Transverse colon (tissue), 4 donors: ENCODE data around the gene DNAJA4. TPM values are rescaled to one million over a fixed set of nuclear protein-coding genes. Genes with fewer than 3 reads are reported as not detected.

Source experiments
- DNase-seq: peaks from one replicate; pipeline ENCODE4 v3.0.0-alpha.2; 2019
- H3K27ac ChIP-seq, 4 donors: fragments of 200-600 bp; sonication (generic); 2 replicates each; pipeline ENCODE4 v1.5.1; 2016 to 2018; ENCODE audit warnings: inconsistent platforms in 4 of 4
- H3K27me3 ChIP-seq: fragments of 200-600 bp; sonication (generic); 2 replicates; pipeline ENCODE4 v1.5.1; 2017; ENCODE audit warnings: inconsistent platforms
- H3K36me3 ChIP-seq, 4 donors: fragments of 200-600 bp; sonication (generic); 2 replicates each; pipeline ENCODE4 v1.5.1; 2017 to 2019; ENCODE audit warnings: inconsistent platforms in 4 of 4
- H3K4me1 ChIP-seq, 4 donors: fragments of 200-600 bp; sonication (generic); 2 replicates each; pipeline ENCODE4 v1.5.1; 2017 to 2020; ENCODE audit warnings: inconsistent platforms in 4 of 4
- H3K4me3 ChIP-seq, 4 donors: fragments of 200-600 bp; sonication (generic); 1 replicate in 1 of 4; 2 replicates in 3 of 4; pipeline versions ENCODE4 v1.5.1 to v1.6.1; 2017 to 2019; ENCODE audit warnings: inconsistent platforms in 4 of 4
- H3K9me3 ChIP-seq, 2 donors: fragments of 200-600 bp; sonication (generic); 2 replicates each; pipeline ENCODE4 v1.5.1; 2017 to 2019; ENCODE audit warnings: inconsistent platforms in 2 of 2
- EP300 ChIP-seq: sonication (generic); formaldehyde crosslinking; IDR thresholded peaks from one replicate; pipeline ENCODE4 v1.6.1; 2017; ENCODE audit warnings: antibody characterized with exemption, low read depth
- POLR2A ChIP-seq: fragments of 450-650 bp; IDR thresholded peaks from one replicate; pipeline ENCODE4 v1.6.1; 2016; ENCODE audit warnings: antibody characterized with exemption, mild to moderate bottlenecking, moderate library complexity
- POLR2AphosphoS5 ChIP-seq, 3 donors: sonication (generic); formaldehyde crosslinking; IDR thresholded peaks; one replicate each; pipeline ENCODE4 v1.6.1; 2016; ENCODE audit warnings: antibody characterized with exemption in 3 of 3
- WGBS, 2 donors: methylation state at CpG; one replicate each; pipeline ENCODE4 v1.1.5; 2018; ENCODE audit warnings: low coverage in 1 of 2; 5-methylcytosine and 5-hydroxymethylcytosine counted together
- in situ Hi-C, 4 donors: fragments of 200-750 bp; cut with MboI; loops; one replicate each; pipeline versions ENCODE4 v1.15.0 to v1.15.1; 2017; ENCODE audit warnings: low sequenced_read_pairs in 3 of 4, low pct_ligation_motif_present in 1 of 4, low pct_unique_long_range_greater_than_20kb in 1 of 4
- intact Hi-C: fragments of 100-400 bp; cut with DNase I; formaldehyde crosslinking; loops from one replicate; pipeline ENCODE4 v1.15.1; 2023; ENCODE audit warnings: low total_unique reads
- total RNA-seq, 4 donors: library from RNA; depleted of rRNA; stranded (reverse); fragments of >200 nt; gene quantifications; one replicate each; pipeline ENCODE4 v1.1.0, GENCODE V29; 2016
- TF ChIP-seq, protein P1 (sequence below), 5 experiments: fragments of 200-600 bp in 3 of 5; fragments of 450-650 bp in 2 of 5; sonication (generic) in 3 of 5; IDR thresholded peaks; 1 replicate in 2 of 5; 2 replicates in 3 of 5; pipeline ENCODE4 v1.5.1; 2016 to 2017; ENCODE audit warnings: antibody characterized with exemption in 5 of 5, inconsistent platforms in 3 of 5, mild to moderate bottlenecking in 2 of 5, moderate library complexity in 1 of 5

The DNAJA4 gene
- total RNA-seq, 4 donors from 2014 or later: 34.9 to 69.9 (median 42.5) TPM

DNA sequence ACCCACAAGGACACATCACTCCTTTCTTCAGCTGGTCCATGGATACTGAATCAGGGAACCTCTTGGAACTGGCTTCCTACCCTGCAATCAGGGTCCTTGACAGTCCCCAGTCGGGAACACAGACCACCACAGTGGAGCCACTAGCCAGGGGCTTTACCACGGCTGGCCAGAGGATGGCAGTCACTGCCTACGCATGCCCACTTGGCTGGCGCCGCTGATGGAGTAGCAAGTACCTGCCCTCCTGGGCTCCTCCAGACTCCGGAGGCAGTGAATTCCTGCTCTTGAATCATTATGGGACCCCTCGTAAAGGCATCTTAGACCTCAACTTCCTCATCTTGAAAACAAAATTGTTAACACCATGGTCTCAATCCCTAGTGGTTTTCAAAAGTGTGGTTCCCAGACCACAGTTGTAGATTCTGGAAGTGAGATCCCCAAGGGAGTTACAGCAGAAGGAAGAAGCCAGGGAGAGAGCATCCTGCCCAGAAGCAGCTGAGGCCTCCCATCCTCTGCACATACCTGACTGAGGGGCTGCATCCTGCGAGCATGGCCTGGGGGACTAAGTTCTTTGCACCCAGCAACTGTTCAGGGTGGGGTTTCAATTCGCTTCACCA is 44.2 kb downstream of the DNAJA4 start:
- WGBS, 2 donors: 20 to 40% methylated on average over 2 to 9 of the region's 9 CpGs
- TF ChIP-seq POLR2AphosphoS5 (IDR thresholded peaks at IDR 0.05): no peak
- TF ChIP-seq, protein P1, sequence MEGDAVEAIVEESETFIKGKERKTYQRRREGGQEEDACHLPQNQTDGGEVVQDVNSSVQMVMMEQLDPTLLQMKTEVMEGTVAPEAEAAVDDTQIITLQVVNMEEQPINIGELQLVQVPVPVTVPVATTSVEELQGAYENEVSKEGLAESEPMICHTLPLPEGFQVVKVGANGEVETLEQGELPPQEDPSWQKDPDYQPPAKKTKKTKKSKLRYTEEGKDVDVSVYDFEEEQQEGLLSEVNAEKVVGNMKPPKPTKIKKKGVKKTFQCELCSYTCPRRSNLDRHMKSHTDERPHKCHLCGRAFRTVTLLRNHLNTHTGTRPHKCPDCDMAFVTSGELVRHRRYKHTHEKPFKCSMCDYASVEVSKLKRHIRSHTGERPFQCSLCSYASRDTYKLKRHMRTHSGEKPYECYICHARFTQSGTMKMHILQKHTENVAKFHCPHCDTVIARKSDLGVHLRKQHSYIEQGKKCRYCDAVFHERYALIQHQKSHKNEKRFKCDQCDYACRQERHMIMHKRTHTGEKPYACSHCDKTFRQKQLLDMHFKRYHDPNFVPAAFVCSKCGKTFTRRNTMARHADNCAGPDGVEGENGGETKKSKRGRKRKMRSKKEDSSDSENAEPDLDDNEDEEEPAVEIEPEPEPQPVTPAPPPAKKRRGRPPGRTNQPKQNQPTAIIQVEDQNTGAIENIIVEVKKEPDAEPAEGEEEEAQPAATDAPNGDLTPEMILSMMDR (IDR thresholded peaks at IDR 0.05): peak; percentile 74 to 92 (median 86)
- Histone ChIP-seq H3K4me3 (no peak overlapping the region), H3K27ac (no peak overlapping the region), H3K27me3 (peaks cover 15% of the 10 kb centered on the region), H3K4me1 (peaks cover 0 to 9% (median 0%) of the 10 kb centered on the region in 4 donors), H3K36me3 (no peaks in the 10 kb centered on the region), H3K9me3 (no peaks in the 10 kb centered on the region)
- in situ Hi-C loops (no loop called here), intact Hi-C loops (loop anchor here (2.0 to 5.0 kb wide), 3 partner anchors 114 to 174 kb away; partner anchors contain the start of gene IREB2)
- DNase-seq: peak; percentile 81

DNA sequence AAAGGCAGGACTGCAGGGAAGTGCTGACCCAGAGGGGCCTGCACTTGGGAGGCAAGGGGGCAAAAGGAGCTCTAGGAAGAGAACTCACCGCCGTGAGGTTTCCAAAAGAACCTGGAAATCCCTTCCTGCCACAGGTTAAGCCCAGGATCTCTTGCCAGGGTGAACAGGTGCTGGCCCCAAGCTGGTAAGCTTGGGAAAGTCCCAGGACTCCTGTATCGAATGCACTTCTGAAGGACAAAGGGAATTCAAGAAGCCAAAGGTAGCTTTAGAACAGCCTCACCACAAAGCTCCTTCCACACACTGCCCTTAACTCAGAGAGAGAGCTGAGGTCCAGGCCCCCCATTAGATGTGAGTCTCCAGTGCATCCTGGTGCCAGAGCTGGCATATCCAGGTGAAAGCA is 46.9 kb downstream of the DNAJA4 start:
- in situ Hi-C loops: loop anchor here (10.0 kb wide), 2 partner anchors 104 to 114 kb away; no protein-coding TSS in a partner anchor
- Histone ChIP-seq H3K4me1 (peaks cover 3 to 18% (median 6%) of the 10 kb centered on the region in 4 donors), H3K9me3 (no peaks in the 10 kb centered on the region), H3K27ac (no peak overlapping the region), H3K4me3 (no peak overlapping the region), H3K27me3 (peaks cover 5% of the 10 kb centered on the region), H3K36me3 (no peaks in the 10 kb centered on the region)
- no peak for DNase-seq
- 51% methylated on average over 3 of the region's 3 CpGs; no CpG with 5 or more reads in 1 of the 2 donors for WGBS, 2 donors
- TF ChIP-seq POLR2AphosphoS5 (IDR thresholded peaks at IDR 0.05): no peak
- TF ChIP-seq POLR2A: no peak
- TF ChIP-seq EP300: no peak
- TF ChIP-seq, protein P1 (IDR thresholded peaks at IDR 0.05): no peak
- intact Hi-C loops: no loop called here

DNA sequence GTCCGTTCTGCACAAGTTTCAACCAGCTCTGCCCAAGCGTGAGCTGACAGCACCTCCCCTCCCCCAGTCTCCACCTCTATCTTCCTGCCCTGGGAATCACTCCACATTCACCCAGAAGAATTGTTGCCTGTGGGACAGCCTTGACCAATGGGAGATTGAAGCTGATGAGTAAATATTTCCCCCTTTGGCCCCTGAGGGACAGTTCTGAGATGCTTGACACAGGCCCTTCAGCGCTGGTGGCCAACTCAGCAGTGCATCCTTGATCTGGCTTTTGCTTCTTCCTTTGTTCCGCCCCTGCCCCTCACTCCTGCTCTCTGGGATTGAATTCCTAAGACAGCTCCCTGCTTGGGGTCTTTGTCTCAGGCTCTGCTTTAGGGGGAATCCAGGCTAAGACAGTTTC is 48.2 kb downstream of the DNAJA4 start:
- in situ Hi-C loops (loop anchor here (10.0 kb wide), 2 partner anchors 102 to 112 kb away; no protein-coding TSS in a partner anchor), intact Hi-C loops (no loop called here)
- Histone ChIP-seq H3K9me3 (no peaks in the 10 kb centered on the region), H3K27ac (no peak overlapping the region), H3K27me3 (peaks cover 5% of the 10 kb centered on the region), H3K4me1 (peaks cover 3 to 29% (median 10%) of the 10 kb centered on the region in 4 donors), H3K4me3 (no peak overlapping the region), H3K36me3 (no peaks in the 10 kb centered on the region)
- 83 to 95% methylated on average over 4 of the region's 4 CpGs for WGBS, 2 donors
- DNase-seq: no peak
- TF ChIP-seq POLR2AphosphoS5 (IDR thresholded peaks at IDR 0.05) (no peak), POLR2A (no peak), EP300 (no peak)
- TF ChIP-seq, protein P1 (IDR thresholded peaks at IDR 0.05): no peak

DNA sequence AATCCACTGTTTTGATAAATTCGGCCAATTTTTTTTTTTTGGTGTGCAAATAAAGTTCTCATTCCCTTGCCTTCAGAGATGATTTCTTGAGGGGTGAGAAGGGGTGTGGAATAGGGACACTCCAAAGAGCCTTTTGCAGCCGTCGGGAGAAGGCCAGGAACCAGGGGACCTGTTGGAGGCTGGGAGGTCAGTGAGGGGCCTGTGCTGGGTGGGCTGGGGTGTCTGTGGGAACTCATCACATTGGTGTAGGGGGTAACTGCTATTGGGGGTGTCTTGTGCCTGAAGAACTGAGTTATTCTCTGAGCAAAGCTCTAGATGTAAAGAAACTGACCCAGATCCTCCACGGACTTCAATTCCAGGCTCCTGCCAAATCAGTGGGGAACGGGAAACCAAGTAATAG is 48.6 kb downstream of the DNAJA4 start:
- intact Hi-C loops: no loop called here
- no peak for TF ChIP-seq EP300
- no peak for TF ChIP-seq POLR2AphosphoS5 (IDR thresholded peaks at IDR 0.05)
- TF ChIP-seq, protein P1 (IDR thresholded peaks at IDR 0.05): no peak
- TF ChIP-seq POLR2A: no peak
- Histone ChIP-seq H3K27me3 (peaks cover 5% of the 10 kb centered on the region), H3K27ac (no peak overlapping the region), H3K9me3 (no peaks in the 10 kb centered on the region), H3K4me1 (peaks cover 3 to 28% (median 10%) of the 10 kb centered on the region in 4 donors), H3K4me3 (no peak overlapping the region), H3K36me3 (no peaks in the 10 kb centered on the region)
- DNase-seq: no peak
- in situ Hi-C loops: loop anchor here (10.0 kb wide), 2 partner anchors 102 to 112 kb away; no protein-coding TSS in a partner anchor
- WGBS, 2 donors: 75 to 77% methylated on average over 1 to 5 of the region's 5 CpGs
